T-helper 1 cell treated with Interleukin-12 subunit alpha and Interleukin-12 subunit beta and Interleukin-4 antibody, amounts not matched to agents 30 ng/mL and 1 ng/mL, for 36 hours (primary cell): ENCODE measurements around the gene FOLR3. TPM values are rescaled to one million over a fixed set of nuclear protein-coding genes. Genes with fewer than 3 reads are reported as not detected.
"Not testable (repeated sequence)": the region's sequence is repeated elsewhere in the genome, so short reads cannot be mapped to it uniquely, and the experiment has no call there.

Experiments
- intact Hi-C: fragments of 100-400 bp; cut with micrococcal nuclease; formaldehyde crosslinking; loops from one replicate; pipeline ENCODE4 v1.15.1; 2024
- total RNA-seq: library from RNA; stranded (reverse); gene quantifications from 2 replicates; pipeline ENCODE4 v1.2.3, GENCODE V29; 2022

Gene FOLR3
- total RNA-seq, 1 donor from 2014 or later, result not detected

GRCh38 chr11:72157131-72157530 lies 21.6 kb downstream of the FOLR3 start:
- intact Hi-C loops, result no loop called here

- intact Hi-C loops, result no loop called here
Measured at GRCh38 chr11:72160319-72160718, 24.8 kb downstream of the FOLR3 start.

GRCh38 chr11:72162891-72163492 lies 27.5 kb downstream of the FOLR3 start:
- intact Hi-C loops, result no loop called here

- intact Hi-C loops, result not testable (repeated sequence)
Measured at GRCh38 chr11:72164187-72164586, 28.7 kb downstream of the FOLR3 start.

GRCh38 chr11:72169046-72169555 lies 33.6 kb downstream of the FOLR3 start:
- intact Hi-C loops, result not testable (repeated sequence)

GRCh38 chr11:72169754-72170153 lies 34.2 kb downstream of the FOLR3 start:
- intact Hi-C loops, result not testable (repeated sequence)

GRCh38 chr11:72172043-72172442 lies 36.5 kb downstream of the FOLR3 start:
- intact Hi-C loops, result not testable (repeated sequence)

- intact Hi-C loops, result no loop called here
Measured at GRCh38 chr11:72173291-72173690, 37.8 kb downstream of the FOLR3 start.

GRCh38 chr11:72174302-72175070 lies 39.0 kb downstream of the FOLR3 start:
- intact Hi-C loops, result no loop called here

GRCh38 chr11:72177656-72178055 lies 42.1 kb downstream of the FOLR3 start:
- intact Hi-C loops, result no loop called here

GRCh38 chr11:72179049-72179803 lies 43.7 kb downstream of the FOLR3 start:
- intact Hi-C loops, result no loop called here

GRCh38 chr11:72179804-72180396 lies 44.4 kb downstream of the FOLR3 start:
- intact Hi-C loops, result no loop called here

GRCh38 chr11:72180892-72181552 lies 45.5 kb downstream of the FOLR3 start:
- intact Hi-C loops, result not testable (repeated sequence)

- intact Hi-C loops, result not testable (repeated sequence)
Measured at GRCh38 chr11:72181553-72181958, 46.0 kb downstream of the FOLR3 start.

- intact Hi-C loops, result no loop called here
Measured at GRCh38 chr11:72188267-72188666, 52.7 kb downstream of the FOLR3 start.

Other genes with a start within 250 kb of the FOLR3 start
- gene XNDC1N, start 207.1 kb upstream of the FOLR3 start, total RNA-seq, result 15.1 and 21.5 TPM in 2 replicates
- 37.3 and 41.2 TPM in 2 replicates for gene RNF121, start 206.7 kb upstream of the FOLR3 start, total RNA-seq
- 19.2 and 22.8 TPM in 2 replicates for gene IL18BP, start 136.8 kb upstream of the FOLR3 start, total RNA-seq
- 181 and 183 TPM in 2 replicates for gene NUMA1, start 55.2 kb upstream of the FOLR3 start, total RNA-seq
- 6.2 and 6.7 TPM in 2 replicates for gene LRRC51, start 54.9 kb upstream of the FOLR3 start, total RNA-seq
- gene LAMTOR1, start 32.4 kb upstream of the FOLR3 start, total RNA-seq, result 81.5 and 82.6 TPM in 2 replicates
- gene TOMT, start 29.8 kb upstream of the FOLR3 start, total RNA-seq, result not detected in 2 replicates
- gene ANAPC15, start 23.0 kb upstream of the FOLR3 start, total RNA-seq, result 46.0 and 53.8 TPM in 2 replicates
- gene FOLR1, start 56.4 kb downstream of the FOLR3 start, total RNA-seq, result not detected in 2 replicates
- gene FOLR2, start 81.1 kb downstream of the FOLR3 start, total RNA-seq, result not detected in 2 replicates
- gene INPPL1, start 89.0 kb downstream of the FOLR3 start, total RNA-seq, result 111 and 117 TPM in 2 replicates
- gene PHOX2A, start 108.5 kb downstream of the FOLR3 start, total RNA-seq, result not detected in 2 replicates